C4-2B (cell line): ENCODE data around the gene SIAH3.

Experiments used
- CTCF ChIP-seq: fragments of 450-650 bp; conservative IDR thresholded peaks from 2 replicates; pipeline ENCODE4 v1.5.1; 2017; ENCODE audit warnings: mild to moderate bottlenecking
- ZFX ChIP-seq: fragments of 450-650 bp; IDR thresholded peaks from 2 replicates; pipeline ENCODE4 v1.6.1; 2017

GRCh38 chr13:45872566-45872965, 21.0 kb upstream of the SIAH3 start:
- TF ChIP-seq CTCF (no peak), ZFX (no peak)
